ENCODE results near the gene SP2. TPM values are rescaled to one million over a fixed set of nuclear protein-coding genes. Genes with fewer than 3 reads are reported as not detected.

The SP2 gene
- total and polyA plus RNA-seq, 2 of the 13 experiments (the other 11 are each of a cell fraction or from before 2014, with no cell fraction given): 1.4 to 4.8 TPM

GRCh38 chr17:47896672-47897490 lies 845 bp downstream of the SP2 start (continued):
- TF ChIP-seq, protein P1, sequence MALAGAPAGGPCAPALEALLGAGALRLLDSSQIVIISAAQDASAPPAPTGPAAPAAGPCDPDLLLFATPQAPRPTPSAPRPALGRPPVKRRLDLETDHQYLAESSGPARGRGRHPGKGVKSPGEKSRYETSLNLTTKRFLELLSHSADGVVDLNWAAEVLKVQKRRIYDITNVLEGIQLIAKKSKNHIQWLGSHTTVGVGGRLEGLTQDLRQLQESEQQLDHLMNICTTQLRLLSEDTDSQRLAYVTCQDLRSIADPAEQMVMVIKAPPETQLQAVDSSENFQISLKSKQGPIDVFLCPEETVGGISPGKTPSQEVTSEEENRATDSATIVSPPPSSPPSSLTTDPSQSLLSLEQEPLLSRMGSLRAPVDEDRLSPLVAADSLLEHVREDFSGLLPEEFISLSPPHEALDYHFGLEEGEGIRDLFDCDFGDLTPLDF (CRISPR knock-in tag; IDR thresholded peaks at IDR 0.05): no peak
- TF ChIP-seq, protein P2, sequence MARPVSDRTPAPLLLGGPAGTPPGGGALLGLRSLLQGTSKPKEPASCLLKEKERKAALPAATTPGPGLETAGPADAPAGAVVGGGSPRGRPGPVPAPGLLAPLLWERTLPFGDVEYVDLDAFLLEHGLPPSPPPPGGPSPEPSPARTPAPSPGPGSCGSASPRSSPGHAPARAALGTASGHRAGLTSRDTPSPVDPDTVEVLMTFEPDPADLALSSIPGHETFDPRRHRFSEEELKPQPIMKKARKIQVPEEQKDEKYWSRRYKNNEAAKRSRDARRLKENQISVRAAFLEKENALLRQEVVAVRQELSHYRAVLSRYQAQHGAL (CRISPR knock-in tag; IDR thresholded peaks at IDR 0.05; ENCODE audit: not compliant biosample characterization): no peak
- TF ChIP-seq ZNF260 (CRISPR knock-in tag; IDR thresholded peaks at IDR 0.05; ENCODE audit: borderline replicate concordance, low read depth): no peak
- TF ChIP-seq AHR (CRISPR knock-in tag; IDR thresholded peaks at IDR 0.05): no peak
- TF ChIP-seq ZMYM4 (CRISPR knock-in tag; IDR thresholded peaks at IDR 0.05): no peak
- TF ChIP-seq KLF13 (CRISPR knock-in tag; IDR thresholded peaks at IDR 0.05): no peak
- TF ChIP-seq SOX6 (IDR thresholded peaks at IDR 0.05): no peak
- no peak for TF ChIP-seq SOX6 (CRISPR knock-in tag; IDR thresholded peaks at IDR 0.05)
- TF ChIP-seq BATF2 (CRISPR knock-in tag; IDR thresholded peaks at IDR 0.05): 0 out of 2 replicates have a peak, but pooled peaks have one; percentile 19
- no peak for TF ChIP-seq ZNF253 (CRISPR knock-in tag; IDR thresholded peaks at IDR 0.05; ENCODE audit: borderline replicate concordance)
- TF ChIP-seq ZSCAN5A (CRISPR knock-in tag; IDR thresholded peaks at IDR 0.05; ENCODE audit: borderline replicate concordance): no peak
- TF ChIP-seq, protein P3, sequence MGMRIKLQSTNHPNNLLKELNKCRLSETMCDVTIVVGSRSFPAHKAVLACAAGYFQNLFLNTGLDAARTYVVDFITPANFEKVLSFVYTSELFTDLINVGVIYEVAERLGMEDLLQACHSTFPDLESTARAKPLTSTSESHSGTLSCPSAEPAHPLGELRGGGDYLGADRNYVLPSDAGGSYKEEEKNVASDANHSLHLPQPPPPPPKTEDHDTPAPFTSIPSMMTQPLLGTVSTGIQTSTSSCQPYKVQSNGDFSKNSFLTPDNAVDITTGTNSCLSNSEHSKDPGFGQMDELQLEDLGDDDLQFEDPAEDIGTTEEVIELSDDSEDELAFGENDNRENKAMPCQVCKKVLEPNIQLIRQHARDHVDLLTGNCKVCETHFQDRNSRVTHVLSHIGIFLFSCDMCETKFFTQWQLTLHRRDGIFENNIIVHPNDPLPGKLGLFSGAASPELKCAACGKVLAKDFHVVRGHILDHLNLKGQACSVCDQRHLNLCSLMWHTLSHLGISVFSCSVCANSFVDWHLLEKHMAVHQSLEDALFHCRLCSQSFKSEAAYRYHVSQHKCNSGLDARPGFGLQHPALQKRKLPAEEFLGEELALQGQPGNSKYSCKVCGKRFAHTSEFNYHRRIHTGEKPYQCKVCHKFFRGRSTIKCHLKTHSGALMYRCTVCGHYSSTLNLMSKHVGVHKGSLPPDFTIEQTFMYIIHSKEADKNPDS (CRISPR knock-in tag; IDR thresholded peaks at IDR 0.05): no peak
- peak; percentile 34; the same call in 1 of the 2 replicates for TF ChIP-seq MEIS1 (CRISPR knock-in tag; IDR thresholded peaks at IDR 0.05; ENCODE audit: borderline replicate concordance)
- peak; percentile 14; the same call in 1 of the 2 replicates for TF ChIP-seq MXD4 (CRISPR knock-in tag; IDR thresholded peaks at IDR 0.05)
- TF ChIP-seq ZSCAN9 (CRISPR knock-in tag; IDR thresholded peaks at IDR 0.05; ENCODE audit: borderline replicate concordance): no peak
- no peak for TF ChIP-seq ARNT (IDR thresholded peaks at IDR 0.05)
- TF ChIP-seq, protein P4, sequence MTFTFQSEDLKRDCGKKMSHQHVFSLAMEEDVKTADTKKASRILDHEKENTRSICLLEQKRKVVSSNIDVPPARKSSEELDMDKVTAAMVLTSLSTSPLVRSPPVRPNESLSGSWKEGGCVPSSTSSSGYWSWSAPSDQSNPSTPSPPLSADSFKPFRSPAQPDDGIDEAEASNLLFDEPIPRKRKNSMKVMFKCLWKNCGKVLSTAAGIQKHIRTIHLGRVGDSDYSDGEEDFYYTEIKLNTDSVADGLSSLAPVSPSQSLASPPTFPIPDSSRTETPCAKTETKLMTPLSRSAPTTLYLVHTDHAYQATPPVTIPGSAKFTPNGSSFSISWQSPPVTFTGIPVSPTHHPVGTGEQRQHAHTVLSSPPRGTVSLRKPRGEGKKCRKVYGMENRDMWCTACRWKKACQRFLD (CRISPR knock-in tag; IDR thresholded peaks at IDR 0.05; ENCODE audit: borderline replicate concordance): no peak
- 0 out of 2 replicates have a peak, but pooled peaks have one; percentile 26 for TF ChIP-seq ZSCAN12 (CRISPR knock-in tag; IDR thresholded peaks at IDR 0.05)
- TF ChIP-seq ZNF225 (CRISPR knock-in tag; IDR thresholded peaks at IDR 0.05): peak; percentile 83; the same call in 1 of the 2 replicates
- TF ChIP-seq CAMTA2 (CRISPR knock-in tag; IDR thresholded peaks at IDR 0.05; ENCODE audit: borderline replicate concordance): 0 out of 2 replicates have a peak, but pooled peaks have one; percentile 43
- TF ChIP-seq KDM5B (CRISPR knock-in tag; IDR thresholded peaks at IDR 0.05; ENCODE audit: borderline replicate concordance): no peak
- 0 out of 2 replicates have a peak, but pooled peaks have one; percentile 23 for TF ChIP-seq ZNF317 (CRISPR knock-in tag; IDR thresholded peaks at IDR 0.05)

Data from HepG2 (cell line).